SKM-1 treated with dmso at 0.1 percent for 144 hours (cell line): Measurements from ENCODE around the gene TMEM94.
A peak's percentile ranks its signal among the peaks of the same experiment; 100 is the strongest.
"Not testable (repeated sequence)": the region's sequence is repeated elsewhere in the genome, so short reads cannot be mapped to it uniquely, and the experiment has no call there.

Experiments used
- DNase-seq: peaks from one replicate; lab custom pipeline; 2025; ENCODE audit not compliant: unreplicated experiment; lab: John Stamatoyannopoulos, UW

The TMEM94 gene

GRCh38 chr17:75509528-75510258 is 53.3 kb downstream of the TMEM94 start:
- DNase-seq, result no peak

- DNase-seq, result no peak
Observed at GRCh38 chr17:75511270-75511609, 54.8 kb downstream of the TMEM94 start.

- DNase-seq, result no peak
Observed at GRCh38 chr17:75511610-75512575, 55.5 kb downstream of the TMEM94 start.

GRCh38 chr17:75512926-75513640 is 56.6 kb downstream of the TMEM94 start:
- no peak for DNase-seq

GRCh38 chr17:75513641-75514000 is 57.2 kb downstream of the TMEM94 start:
- DNase-seq, result no peak

DNA sequence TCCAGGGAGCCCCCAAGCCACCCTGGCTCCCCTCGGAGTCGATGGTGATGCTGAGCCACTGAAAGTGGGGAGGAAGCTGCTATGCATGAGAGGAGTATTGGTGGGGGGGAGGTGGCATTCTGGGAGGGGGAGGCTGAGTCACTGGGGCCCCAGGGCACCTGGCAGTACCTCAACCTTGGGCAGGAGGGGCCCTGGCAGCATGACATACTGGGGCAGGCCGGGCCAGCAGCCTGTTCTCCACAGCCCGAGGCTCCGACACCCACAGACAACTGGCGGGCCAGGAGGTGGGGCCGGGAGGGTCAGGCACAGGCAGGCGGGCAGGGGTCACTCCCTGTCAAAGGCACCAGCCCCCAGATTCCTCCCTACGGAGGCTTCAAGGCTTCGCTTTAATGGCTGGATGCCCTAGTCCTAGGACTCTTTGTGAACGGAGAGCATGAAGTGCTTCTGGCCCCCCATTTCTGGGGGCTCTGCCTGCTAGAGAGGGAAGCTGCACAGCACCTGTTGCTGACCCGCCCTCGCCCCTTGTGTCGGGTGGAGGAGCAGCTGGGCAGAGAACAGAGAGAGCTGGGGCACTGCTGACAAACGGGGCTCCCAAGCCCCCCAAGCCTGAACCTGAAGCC is 58.0 kb downstream of the TMEM94 start:
- DNase-seq, result no peak

DNA sequence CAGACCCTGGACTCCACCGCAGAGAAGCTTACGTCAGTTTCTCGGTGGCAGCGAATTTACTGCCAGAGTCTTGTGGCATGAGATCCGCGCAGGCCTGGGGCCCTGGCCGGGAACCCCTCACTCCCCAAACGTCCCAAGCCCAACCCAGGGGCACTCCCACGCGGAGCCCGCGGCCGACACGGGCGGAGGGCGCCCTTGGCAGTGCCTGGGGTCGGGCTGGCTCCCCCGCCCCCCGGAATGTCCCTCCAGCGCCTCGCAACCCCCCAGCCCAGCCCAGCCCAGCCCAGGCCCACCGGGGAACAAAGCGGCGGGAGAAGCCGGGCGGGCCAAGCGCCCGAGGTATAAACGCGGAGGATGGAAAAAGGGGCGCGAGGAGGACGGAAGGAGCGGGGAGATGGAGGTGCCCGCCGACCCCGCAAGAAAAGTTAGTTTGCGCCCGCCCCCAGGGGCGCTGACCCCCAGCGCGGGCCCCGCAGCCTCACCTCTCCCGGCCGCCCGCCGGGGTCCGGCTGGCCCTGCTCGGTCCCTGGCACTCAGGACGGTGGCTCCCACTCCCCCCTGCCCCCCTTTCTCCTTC is 58.6 kb downstream of the TMEM94 start:
- no peak for DNase-seq

GRCh38 chr17:75515496-75516254 is 59.2 kb downstream of the TMEM94 start, which contains the start of gene CASKIN2:
Gene CASKIN2 (minus strand): TSS chr17:75515537. CDS start chr17:75513804, 1,733 bp downstream.
- DNase-seq, result peak; percentile 67

DNA sequence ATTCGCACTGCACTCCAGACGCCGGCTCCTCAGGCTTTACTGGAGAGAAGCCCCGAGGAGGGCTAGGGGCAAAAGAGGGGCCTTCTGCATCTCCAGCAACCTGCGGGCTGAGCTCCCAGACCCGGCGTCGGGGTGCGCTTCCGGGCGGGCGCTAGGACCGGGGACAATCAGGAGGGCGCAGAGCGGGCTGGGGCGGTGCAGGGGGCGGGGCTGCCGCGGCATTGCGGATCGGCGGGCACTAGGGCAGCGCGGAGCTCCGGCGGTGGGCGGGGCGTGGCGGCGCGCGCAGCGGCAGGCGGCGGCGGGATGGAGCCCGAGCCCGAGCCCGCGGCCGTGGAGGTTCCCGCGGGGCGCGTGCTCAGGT is 59.8 kb downstream of the TMEM94 start, which contains the start of gene TSEN54:
TSS of gene TSEN54 (plus strand) at position 274 of the 364 bp plus-strand sequence. CDS start at position 307, 33 bp downstream.
- peak; percentile 90 for DNase-seq

DNA sequence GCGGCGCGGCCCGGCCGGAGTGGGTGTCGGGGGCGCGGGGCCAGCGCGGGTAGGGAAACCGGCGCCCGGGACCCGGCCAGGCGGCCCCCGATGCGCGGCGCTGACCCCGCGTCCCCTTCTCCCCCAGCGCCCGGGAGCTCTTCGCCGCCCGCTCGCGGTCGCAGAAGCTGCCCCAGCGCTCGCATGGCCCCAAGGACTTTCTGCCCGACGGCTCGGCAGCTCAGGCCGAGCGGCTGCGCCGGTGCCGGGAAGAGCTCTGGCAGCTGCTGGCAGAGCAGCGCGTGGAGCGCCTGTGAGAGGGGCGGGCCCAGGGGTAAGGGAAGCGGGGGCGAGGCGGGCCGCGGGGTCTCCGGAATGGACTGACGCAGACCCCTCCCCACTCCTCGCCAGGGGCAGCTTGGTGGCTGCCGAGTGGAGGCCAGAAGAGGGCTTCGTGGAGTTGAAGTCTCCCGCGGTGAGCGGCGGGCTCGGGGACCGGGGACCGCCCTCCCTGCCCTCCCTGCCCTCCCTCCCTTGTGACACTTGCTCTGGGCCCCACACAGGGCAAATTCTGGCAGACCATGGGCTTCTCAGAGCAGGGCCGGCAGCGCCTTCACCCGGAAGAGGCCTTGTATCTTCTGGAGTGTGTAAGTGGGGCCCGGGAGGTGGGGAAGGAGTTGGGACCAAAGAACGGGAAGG is 60.3 kb downstream of the TMEM94 start:
- no peak for DNase-seq

DNA sequence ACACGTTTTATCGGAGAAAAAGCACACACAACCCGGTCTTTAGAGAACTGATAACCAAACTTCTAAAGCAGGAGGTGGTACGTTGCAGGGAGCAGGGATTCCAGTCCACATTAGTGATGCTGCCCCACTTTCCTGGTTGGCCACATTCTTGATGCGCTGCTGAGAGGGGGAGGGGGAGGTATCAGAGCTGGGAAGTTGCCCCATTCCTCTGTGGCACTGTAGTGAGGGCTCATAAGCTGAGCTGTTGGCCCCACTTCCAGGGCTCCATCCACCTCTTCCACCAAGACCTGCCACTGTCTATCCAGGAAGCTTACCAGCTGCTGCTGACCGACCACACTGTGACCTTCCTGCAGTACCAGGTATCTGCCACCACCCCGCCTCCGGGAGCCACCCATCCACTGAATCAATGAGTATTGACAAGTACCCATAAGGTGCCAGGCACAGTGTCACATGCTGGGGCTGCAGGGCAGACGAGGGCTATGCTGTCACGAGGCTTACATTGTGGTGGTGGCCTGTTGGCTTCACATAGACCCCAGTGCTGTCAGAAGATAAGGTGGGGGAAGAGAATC is 60.9 kb downstream of the TMEM94 start:
- peak; percentile 13 for DNase-seq

- DNase-seq, result peak; percentile 29
Observed at GRCh38 chr17:75518201-75518600, 61.8 kb downstream of the TMEM94 start.

DNA sequence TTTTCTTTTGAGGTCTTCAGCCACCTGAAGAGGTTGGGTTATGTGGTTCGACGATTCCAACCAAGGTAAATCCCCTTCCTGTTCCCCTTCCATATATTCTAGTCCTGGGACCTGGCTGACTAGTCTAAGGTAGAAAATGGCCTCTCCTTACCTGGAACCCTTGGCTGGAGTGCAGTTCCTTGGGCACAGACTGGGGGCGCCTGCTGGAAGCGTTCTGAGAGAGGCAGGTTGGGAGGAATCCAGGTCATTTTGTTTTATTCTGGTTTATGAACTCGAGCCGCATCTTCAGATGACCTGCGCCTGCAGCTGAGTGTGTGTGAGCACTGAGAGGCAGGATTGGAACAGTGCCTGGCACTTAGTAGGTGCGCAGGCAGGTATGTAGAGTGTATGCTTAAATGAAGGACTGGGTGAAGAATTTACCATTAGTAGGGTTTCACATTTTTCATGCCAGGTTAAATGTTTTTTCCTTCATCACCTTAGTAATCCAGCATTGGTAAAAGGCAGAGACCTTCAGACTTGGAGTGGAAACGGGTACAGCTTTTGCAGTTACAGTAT is 62.6 kb downstream of the TMEM94 start:
- DNase-seq, result no peak

GRCh38 chr17:75520413-75520812 is 64.0 kb downstream of the TMEM94 start:
- not testable (repeated sequence) for DNase-seq

- no peak for DNase-seq
Observed at GRCh38 chr17:75521290-75521689, 64.9 kb downstream of the TMEM94 start.

DNA sequence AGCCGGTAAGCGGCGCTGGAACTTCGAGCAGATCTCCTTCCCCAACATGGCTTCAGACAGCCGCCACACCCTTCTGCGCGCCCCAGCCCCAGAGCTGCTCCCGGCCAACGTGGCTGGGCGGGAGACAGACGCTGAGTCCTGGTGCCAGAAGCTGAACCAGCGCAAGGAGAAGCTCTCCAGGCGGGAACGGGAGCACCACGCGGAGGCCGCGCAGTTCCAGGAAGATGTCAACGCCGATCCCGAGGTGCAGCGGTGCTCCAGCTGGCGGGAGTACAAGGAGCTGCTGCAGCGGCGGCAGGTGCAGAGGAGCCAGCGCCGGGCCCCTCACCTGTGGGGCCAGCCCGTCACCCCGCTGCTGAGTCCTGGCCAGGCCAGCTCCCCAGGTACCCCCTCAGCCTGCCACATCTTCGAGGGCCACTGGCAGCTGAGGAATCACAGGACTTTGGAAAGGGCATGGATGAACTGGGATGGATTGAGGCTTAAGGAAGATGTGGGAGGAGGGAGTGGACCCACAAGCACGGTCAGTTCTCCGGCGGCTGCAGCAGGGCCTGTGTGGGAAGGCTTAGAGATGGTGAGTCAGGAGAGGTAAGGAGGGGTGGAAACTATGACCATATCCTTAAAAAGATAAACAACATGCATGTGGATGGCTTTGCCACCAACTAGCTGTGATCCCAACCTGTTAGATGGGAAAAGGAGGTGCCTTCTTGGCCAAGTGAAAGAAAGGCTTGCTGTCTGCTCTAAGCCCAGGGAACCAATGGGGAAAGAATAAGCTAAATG is 65.7 kb downstream of the TMEM94 start:
- no peak for DNase-seq

- DNase-seq, result no peak
Observed at GRCh38 chr17:75523647-75524046, 67.2 kb downstream of the TMEM94 start.
